ENCODE measurements around the gene OGDH.

Gene OGDH

DNA sequence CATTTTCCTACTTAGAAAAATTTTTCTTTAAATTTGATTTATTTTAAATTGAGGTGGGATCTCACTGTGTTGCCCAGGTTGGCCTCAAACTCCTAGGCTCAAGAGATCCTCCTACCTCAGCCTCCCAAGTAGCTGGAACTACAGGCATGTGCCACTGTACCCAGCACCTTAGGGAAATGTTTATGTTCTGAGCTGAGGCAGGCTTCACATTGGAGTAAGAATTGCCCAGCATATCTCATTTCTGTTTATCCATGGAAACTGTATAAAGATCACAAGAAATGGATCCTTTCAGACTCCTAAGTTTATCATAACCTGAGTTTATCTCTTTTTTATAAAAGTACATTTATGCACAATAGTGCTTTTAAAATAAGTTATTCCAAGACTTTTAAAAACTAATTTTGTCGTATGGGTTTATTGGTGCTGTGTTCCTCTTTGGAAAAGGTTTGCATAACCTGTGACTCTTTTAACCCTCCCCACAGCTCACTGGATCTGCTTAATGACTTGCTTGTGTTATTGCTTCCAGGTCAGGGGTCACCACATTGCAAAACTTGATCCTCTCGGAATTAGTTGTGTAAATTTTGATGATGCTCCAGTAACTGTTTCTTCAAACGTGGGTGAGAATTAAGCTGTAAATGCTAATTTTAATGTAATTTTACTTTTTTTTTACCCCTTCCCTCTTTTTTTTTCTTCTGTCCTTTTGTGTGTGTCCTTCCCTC, 40.7 kb downstream of the OGDH start:
- Histone ChIP-seq H3K27me3 (no peaks in the 10 kb centered on the region), H3K4me1 (no peaks in the 10 kb centered on the region), H3K9me3 (no peaks in the 10 kb centered on the region), H3K36me3 (peaks cover 25 to 50% (median 47%) of the 10 kb centered on the region in 3 donors), H3K27ac (no peak overlapping the region), H3K4me3 (no peak overlapping the region)
- no peak for DNase-seq
- intact Hi-C loops (cut with DNase I; ENCODE audit: low total_unique reads) = no loop called here
- TF ChIP-seq CTCF (IDR thresholded peaks at IDR 0.05) = no peak

DNA sequence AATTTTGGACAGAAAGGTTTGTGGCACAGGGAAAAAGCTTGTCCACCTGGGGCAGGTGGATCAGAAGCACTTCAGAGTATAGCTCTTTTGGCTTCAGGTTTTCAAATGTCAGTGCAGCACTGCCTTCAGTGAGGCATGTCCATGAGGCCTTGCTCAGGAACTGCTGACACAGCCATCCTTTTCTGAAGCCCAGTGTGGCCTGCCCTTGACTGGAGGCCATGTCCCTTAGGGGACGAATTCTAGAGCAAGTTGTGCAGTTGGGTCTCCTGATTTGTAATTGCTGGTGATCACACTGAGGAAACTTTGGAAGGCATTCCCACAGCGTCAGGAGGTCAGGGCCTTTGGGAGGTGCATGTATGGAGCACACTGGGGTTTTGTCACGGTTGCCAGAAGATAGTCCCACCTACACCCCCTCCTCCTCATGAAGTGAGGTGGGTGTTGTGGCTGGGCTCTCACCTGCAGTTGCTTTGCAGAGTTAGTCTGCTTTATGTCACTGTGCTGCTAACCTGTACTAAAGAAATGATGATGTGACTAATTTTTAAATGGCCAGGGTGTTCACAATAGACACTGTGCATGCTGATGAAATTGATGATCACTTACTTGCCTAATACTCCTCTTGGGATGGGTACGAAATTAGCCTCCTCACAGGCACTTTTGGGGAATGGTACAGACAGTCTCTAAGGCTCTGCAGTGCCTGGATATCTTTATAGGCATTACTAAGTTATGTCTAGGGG, 41.7 kb downstream of the OGDH start:
- intact Hi-C loops (cut with DNase I; ENCODE audit: low total_unique reads) = no loop called here
- Histone ChIP-seq H3K9me3 (no peaks in the 10 kb centered on the region), H3K36me3 (peaks cover 29 to 50% (median 50%) of the 10 kb centered on the region in 3 donors), H3K27me3 (no peaks in the 10 kb centered on the region), H3K4me3 (no peak overlapping the region), H3K4me1 (no peaks in the 10 kb centered on the region), H3K27ac (no peak overlapping the region)
- no peak for DNase-seq
- TF ChIP-seq CTCF (IDR thresholded peaks at IDR 0.05) = no peak

GRCh38 chr7:44650242-44650641, 43.8 kb downstream of the OGDH start:
- no peak for TF ChIP-seq CTCF (IDR thresholded peaks at IDR 0.05)
- no peaks in the 10 kb centered on the region for H3K4me1 ChIP-seq
- peaks cover 34 to 62% (median 62%) of the 10 kb centered on the region in 3 donors for H3K36me3 ChIP-seq
- H3K9me3 ChIP-seq = no peaks in the 10 kb centered on the region
- no peaks in the 10 kb centered on the region for H3K27me3 ChIP-seq
- DNase-seq = no peak
- intact Hi-C loops (cut with DNase I; ENCODE audit: low total_unique reads) = no loop called here
- H3K27ac ChIP-seq = no peak overlapping the region
- no peak overlapping the region for H3K4me3 ChIP-seq

DNA sequence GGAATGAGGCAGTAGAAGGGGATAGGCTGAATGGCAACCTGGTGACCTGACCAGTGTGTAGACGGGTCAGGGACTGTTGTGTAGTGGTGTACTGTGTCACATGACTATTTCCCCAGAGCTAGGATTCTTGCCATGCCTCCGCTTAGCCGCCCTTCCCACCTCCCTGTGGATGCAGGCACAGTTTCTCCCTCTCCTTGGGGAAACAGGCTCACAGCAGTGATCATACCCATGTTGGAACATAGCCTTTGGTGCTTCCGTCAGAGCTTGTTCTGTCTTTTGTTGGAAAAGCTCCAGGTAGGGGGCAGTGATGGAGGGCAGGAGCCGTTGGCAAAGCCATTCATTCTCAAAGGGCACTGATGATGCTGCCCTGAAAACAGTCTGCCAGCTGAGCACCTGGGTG, 44.3 kb downstream of the OGDH start:
- no peaks in the 10 kb centered on the region for H3K9me3 ChIP-seq
- no peak overlapping the region for H3K4me3 ChIP-seq
- H3K4me1 ChIP-seq = no peaks in the 10 kb centered on the region
- no peak for TF ChIP-seq CTCF (IDR thresholded peaks at IDR 0.05)
- H3K27me3 ChIP-seq = no peaks in the 10 kb centered on the region
- H3K36me3 ChIP-seq = peaks cover 34 to 66% (median 59%) of the 10 kb centered on the region in 3 donors
- H3K27ac ChIP-seq = no peak overlapping the region
- DNase-seq = peak in 1 of 2 donors; percentile 37
- intact Hi-C loops (cut with DNase I; ENCODE audit: low total_unique reads) = no loop called here

DNA sequence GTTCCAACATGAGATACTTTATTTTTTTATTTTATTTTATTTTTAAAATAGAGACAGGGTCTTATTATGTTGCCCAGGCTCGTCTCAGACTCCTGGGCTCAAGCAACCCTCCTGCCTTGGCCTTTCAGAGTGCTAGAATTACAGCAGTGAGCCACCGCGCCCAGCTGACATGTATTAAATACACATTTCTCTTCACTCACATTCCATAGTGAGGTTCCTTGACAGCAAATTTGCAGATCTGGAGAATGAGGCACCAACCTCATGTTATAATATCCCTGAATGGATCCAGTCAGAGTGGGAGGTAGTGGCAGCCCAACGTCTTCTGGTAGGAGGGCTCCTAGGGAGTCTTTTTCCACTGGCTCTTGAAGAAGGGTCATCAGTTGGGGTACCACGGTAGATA, 46.1 kb downstream of the OGDH start:
- no peak for DNase-seq
- H3K27me3 ChIP-seq = no peaks in the 10 kb centered on the region
- no peak overlapping the region for H3K4me3 ChIP-seq
- TF ChIP-seq CTCF (IDR thresholded peaks at IDR 0.05) = no peak
- no peaks in the 10 kb centered on the region for H3K4me1 ChIP-seq
- no peak overlapping the region for H3K27ac ChIP-seq
- intact Hi-C loops (cut with DNase I; ENCODE audit: low total_unique reads) = no loop called here
- peaks cover 29 to 68% (median 57%) of the 10 kb centered on the region in 3 donors for H3K36me3 ChIP-seq
- H3K9me3 ChIP-seq = no peaks in the 10 kb centered on the region
